SJCRH30 (cell line): ENCODE results near the gene GRIK3. TPM values are rescaled to one million over a fixed set of nuclear protein-coding genes. Genes with fewer than 3 reads are reported as not detected.

Source experiments
- DNase-seq, 2 experiments: peaks; one replicate each; pipeline ENCODE4 v3.0.0-alpha.2; 2015 to 2020
- H3K27ac ChIP-seq: fragments of 250-450 bp; sonication (Bioruptor Pico); 2 replicates; pipeline ENCODE4 v1.5.1; 2020; ENCODE audit warnings: mild to moderate bottlenecking, moderate library complexity
- H3K27me3 ChIP-seq: fragments of 250-450 bp; sonication (Bioruptor Pico); 2 replicates; pipeline ENCODE4 v1.5.1; 2020; ENCODE audit warnings: mild to moderate bottlenecking, moderate library complexity
- H3K36me3 ChIP-seq: fragments of 250-450 bp; sonication (Bioruptor Pico); 2 replicates; pipeline ENCODE4 v1.5.1; 2020; ENCODE audit warnings: mild to moderate bottlenecking, moderate library complexity
- H3K4me1 ChIP-seq: fragments of 250-450 bp; sonication (Bioruptor Pico); 2 replicates; pipeline ENCODE4 v1.5.1; 2020; ENCODE audit warnings: mild to moderate bottlenecking, moderate library complexity
- H3K4me3 ChIP-seq: fragments of 250-450 bp; sonication (Bioruptor Pico); 2 replicates; pipeline ENCODE4 v1.5.1; 2020; ENCODE audit warnings: mild to moderate bottlenecking, moderate library complexity
- H3K9me3 ChIP-seq: fragments of 250-450 bp; sonication (Bioruptor Pico); replicated peaks from 2 replicates; pipeline ENCODE4 v1.5.1; 2020; ENCODE audit warnings: mild to moderate bottlenecking, moderate library complexity
- total RNA-seq: library from RNA; depleted of rRNA; stranded (reverse); fragments of >200 nt; shearing (Covaris generic); gene quantifications from 2 replicates; pipeline ENCODE4 v1.2.3, GENCODE V29; 2014

The GRIK3 gene
- total RNA-seq, 1 experiment from 2014 or later = not detected

DNA sequence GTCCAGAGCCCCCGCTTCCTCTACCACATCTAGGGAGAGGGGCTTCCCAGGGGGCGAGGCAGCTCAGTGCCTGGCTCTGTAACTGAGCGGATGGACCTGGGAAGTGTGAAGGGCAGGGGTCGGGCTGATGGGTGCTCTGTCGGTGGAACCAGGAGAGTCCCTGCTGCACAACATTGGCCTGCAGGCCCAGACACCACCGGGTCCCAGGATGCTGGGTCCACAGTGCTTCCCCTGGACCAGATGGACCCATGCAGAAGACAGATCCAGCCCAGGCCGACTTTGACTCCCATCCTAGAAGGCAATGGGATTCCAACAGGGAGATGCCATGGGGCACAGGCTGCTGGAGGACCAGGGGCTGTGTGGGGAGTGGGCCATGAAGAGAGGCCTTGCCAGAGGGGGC lies 212.9 kb downstream of the GRIK3 start:
- H3K36me3 ChIP-seq = no peaks in the 10 kb centered on the region
- H3K4me1 ChIP-seq = no peaks in the 10 kb centered on the region
- peaks cover 30% of the 10 kb centered on the region for H3K27me3 ChIP-seq
- no peaks in the 10 kb centered on the region for H3K9me3 ChIP-seq
- DNase-seq = no peak
- H3K4me3 ChIP-seq = no peak overlapping the region
- H3K27ac ChIP-seq = no peak overlapping the region

DNA sequence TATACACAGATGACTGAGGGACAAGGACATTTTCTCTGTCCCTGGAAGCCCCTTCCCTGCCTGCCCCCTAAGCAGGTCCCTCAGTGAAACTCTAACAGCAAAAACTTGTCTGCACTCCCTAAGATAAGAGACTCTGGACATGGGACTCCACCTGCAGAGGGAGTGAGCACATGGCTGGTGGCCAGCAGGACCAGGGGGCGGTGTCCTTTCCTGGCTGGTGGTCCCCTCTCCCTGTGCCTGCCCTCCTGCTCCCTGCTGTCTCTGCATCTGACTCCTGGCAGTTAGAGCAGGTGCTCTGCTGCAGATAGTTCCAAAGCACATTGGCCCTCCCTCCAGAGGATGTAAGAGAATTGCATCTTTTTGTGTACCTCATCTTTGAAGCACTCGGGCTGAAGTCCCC lies 215.5 kb downstream of the GRIK3 start:
- no peaks in the 10 kb centered on the region for H3K4me1 ChIP-seq
- no peak overlapping the region for H3K27ac ChIP-seq
- H3K27me3 ChIP-seq = peaks cover 18% of the 10 kb centered on the region
- no peaks in the 10 kb centered on the region for H3K9me3 ChIP-seq
- no peaks in the 10 kb centered on the region for H3K36me3 ChIP-seq
- no peak overlapping the region for H3K4me3 ChIP-seq
- DNase-seq = no peak

GRCh38 chr1:36816348-36816747 lies 218.0 kb downstream of the GRIK3 start:
- Histone ChIP-seq H3K4me3 (no peak overlapping the region), H3K27ac (no peak overlapping the region), H3K36me3 (no peaks in the 10 kb centered on the region), H3K4me1 (no peaks in the 10 kb centered on the region), H3K27me3 (peaks cover 8% of the 10 kb centered on the region), H3K9me3 (no peaks in the 10 kb centered on the region)
- no peak for DNase-seq

- Histone ChIP-seq H3K4me3 (no peak overlapping the region), H3K4me1 (no peaks in the 10 kb centered on the region), H3K36me3 (no peaks in the 10 kb centered on the region), H3K27ac (no peak overlapping the region), H3K27me3 (peaks cover 12% of the 10 kb centered on the region), H3K9me3 (no peaks in the 10 kb centered on the region)
- DNase-seq = no peak
Observed at GRCh38 chr1:36814774-36815173, 219.5 kb downstream of the GRIK3 start.

DNA sequence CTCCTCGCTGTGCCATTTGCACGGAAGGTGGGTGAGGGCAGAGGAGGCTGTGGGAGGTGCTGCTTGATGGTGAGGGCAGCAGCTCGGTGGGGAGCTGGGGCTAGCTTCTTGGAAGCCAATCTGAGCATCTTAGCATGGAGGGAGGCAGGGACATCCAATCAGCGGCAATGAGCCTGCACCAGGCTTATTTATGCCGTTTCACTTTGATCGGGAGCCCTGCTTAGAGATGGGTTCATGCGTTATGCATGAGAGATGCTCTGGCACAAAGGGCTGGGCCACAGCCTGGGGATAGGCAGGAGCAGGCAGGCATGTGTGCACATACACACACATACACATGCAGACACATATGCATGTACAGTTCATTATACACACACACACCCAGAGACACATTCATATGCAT lies 220.2 kb downstream of the GRIK3 start:
- no peaks in the 10 kb centered on the region for H3K9me3 ChIP-seq
- no peaks in the 10 kb centered on the region for H3K4me1 ChIP-seq
- no peak overlapping the region for H3K4me3 ChIP-seq
- no peak for DNase-seq
- peaks cover 12% of the 10 kb centered on the region for H3K27me3 ChIP-seq
- no peak overlapping the region for H3K27ac ChIP-seq
- no peaks in the 10 kb centered on the region for H3K36me3 ChIP-seq

- H3K36me3 ChIP-seq = no peaks in the 10 kb centered on the region
- DNase-seq = peak; percentile 6 to 13
Observed at GRCh38 chr1:36807262-36807661, 227.1 kb downstream of the GRIK3 start.

DNA sequence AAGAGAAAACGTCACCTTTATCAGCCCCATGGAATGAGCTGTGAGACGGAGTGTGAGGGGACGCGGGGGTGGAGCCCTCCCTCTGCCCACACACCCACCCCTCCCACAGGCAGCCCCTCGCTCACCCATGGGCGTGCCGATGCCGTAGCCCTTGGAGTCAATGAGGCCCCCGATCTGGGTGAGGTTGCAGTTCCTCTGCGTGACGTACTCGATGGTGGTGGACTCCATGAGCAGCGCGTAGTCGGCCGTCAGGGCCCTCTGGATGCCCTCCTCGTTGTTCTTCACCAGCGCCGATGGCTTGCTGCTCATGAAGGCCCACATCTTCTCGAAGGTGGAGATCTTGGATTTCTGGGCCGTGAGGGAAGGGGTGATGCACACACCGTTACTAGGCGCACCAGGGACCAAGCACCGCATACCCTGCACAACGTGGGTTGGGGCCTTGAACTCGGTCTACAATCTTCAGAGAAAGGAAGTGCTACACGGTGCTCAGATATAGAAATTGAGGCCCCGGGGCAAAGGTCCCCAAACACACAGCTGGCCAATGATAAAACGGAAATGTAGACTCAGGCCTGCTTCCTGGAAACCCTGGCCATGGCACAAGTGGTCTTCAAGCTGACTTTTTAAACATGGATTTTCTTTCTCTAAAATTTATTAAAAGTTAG lies 228.2 kb downstream of the GRIK3 start:
- no peaks in the 10 kb centered on the region for H3K36me3 ChIP-seq
- H3K4me3 ChIP-seq = no peak overlapping the region
- no peaks in the 10 kb centered on the region for H3K4me1 ChIP-seq
- DNase-seq = no peak
- no peaks in the 10 kb centered on the region for H3K9me3 ChIP-seq
- peaks cover 25% of the 10 kb centered on the region; the same call in 1 of the 2 replicates for H3K27me3 ChIP-seq
- no peak overlapping the region for H3K27ac ChIP-seq

More at GRCh38 chr1:36807262-36807661, 227.1 kb downstream of the GRIK3 start:
- H3K4me1 ChIP-seq = no peaks in the 10 kb centered on the region
- no peaks in the 10 kb centered on the region for H3K9me3 ChIP-seq
- H3K27me3 ChIP-seq = peaks cover 18% of the 10 kb centered on the region; the same call in 1 of the 2 replicates
- no peak overlapping the region for H3K27ac ChIP-seq
- H3K4me3 ChIP-seq = no peak overlapping the region

DNA sequence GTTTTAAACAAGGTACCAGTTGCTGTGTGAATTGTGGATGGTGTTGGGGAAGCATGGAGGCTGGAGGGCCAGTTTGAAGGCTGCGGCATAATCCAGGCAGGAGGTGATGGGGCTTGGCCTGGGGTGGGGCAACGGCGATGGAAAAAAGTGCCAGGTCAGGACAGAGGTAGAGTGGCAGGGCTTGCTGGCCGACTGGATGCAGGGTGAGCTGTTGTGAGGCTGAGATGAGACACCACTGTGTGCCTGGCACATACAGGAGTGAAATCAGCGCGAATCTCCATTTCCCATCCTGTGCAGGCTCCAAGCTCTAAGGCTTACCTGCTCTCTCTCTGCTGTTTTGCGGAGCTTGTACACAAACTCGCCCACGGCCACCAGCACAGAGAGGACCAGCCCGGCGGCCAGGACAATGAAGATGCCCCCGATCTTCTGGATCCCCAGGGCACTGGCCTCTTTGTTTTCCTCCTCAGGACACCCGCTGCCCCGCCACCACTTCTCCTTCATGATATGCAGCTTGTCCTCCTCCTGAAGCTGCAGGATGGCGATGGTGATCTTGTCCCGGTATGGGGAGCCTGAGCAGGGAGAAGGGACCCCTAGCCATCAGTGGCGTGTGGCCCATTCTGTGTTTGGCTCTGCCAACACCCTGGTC lies 229.5 kb downstream of the GRIK3 start:
- no peaks in the 10 kb centered on the region for H3K9me3 ChIP-seq

GRCh38 chr1:36803868-36804570 lies 230.3 kb downstream of the GRIK3 start:
- no peak overlapping the region for H3K27ac ChIP-seq
- DNase-seq = no peak
- H3K36me3 ChIP-seq = no peaks in the 10 kb centered on the region
- H3K4me3 ChIP-seq = no peak overlapping the region
- H3K4me1 ChIP-seq = no peaks in the 10 kb centered on the region
- peaks cover 30% of the 10 kb centered on the region for H3K27me3 ChIP-seq
- H3K9me3 ChIP-seq = no peaks in the 10 kb centered on the region

More for the DNA sequence above, 229.5 kb downstream of the GRIK3 start:
- H3K27ac ChIP-seq = no peak overlapping the region
- no peak overlapping the region for H3K4me3 ChIP-seq
- no peaks in the 10 kb centered on the region for H3K4me1 ChIP-seq
- no peaks in the 10 kb centered on the region for H3K36me3 ChIP-seq
- H3K27me3 ChIP-seq = peaks cover 25% of the 10 kb centered on the region; the same call in 1 of the 2 replicates
- no peak for DNase-seq

- no peak overlapping the region for H3K27ac ChIP-seq
- no peak overlapping the region for H3K4me3 ChIP-seq
- no peaks in the 10 kb centered on the region for H3K36me3 ChIP-seq
- no peaks in the 10 kb centered on the region for H3K9me3 ChIP-seq
- peaks cover 32% of the 10 kb centered on the region for H3K27me3 ChIP-seq
- no peak for DNase-seq
- no peaks in the 10 kb centered on the region for H3K4me1 ChIP-seq
Observed at GRCh38 chr1:36802018-36802417, 232.3 kb downstream of the GRIK3 start.

- H3K27ac ChIP-seq = no peak overlapping the region
- H3K4me1 ChIP-seq = no peaks in the 10 kb centered on the region
- H3K36me3 ChIP-seq = no peaks in the 10 kb centered on the region
- H3K9me3 ChIP-seq = no peaks in the 10 kb centered on the region
- DNase-seq = no peak
- H3K27me3 ChIP-seq = peaks cover 19% of the 10 kb centered on the region
- H3K4me3 ChIP-seq = no peak overlapping the region
Observed at GRCh38 chr1:36797761-36798160, 236.6 kb downstream of the GRIK3 start.

DNA sequence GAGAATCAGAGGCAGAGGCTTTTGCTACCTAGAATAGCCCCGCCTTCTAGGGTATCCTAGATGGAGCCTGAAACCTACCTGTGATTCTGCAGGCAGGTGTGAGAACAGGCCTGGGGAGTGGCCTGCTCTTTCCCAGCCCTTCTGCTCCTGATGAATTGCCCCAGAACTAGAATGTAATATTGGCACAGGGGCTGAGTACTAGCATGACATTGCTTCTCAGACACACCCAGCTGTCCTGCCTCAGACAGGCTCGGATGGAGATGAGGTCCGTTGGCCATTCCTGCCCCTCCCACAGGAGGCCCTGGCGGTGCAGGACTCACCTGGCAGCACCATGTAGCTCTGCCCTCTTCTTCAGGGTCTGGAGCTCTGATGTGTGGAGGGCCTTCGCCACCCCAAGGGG lies 237.6 kb downstream of the GRIK3 start:
- no peaks in the 10 kb centered on the region for H3K9me3 ChIP-seq
- no peak overlapping the region for H3K4me3 ChIP-seq
- H3K4me1 ChIP-seq = no peaks in the 10 kb centered on the region
- DNase-seq = no peak
- H3K36me3 ChIP-seq = no peaks in the 10 kb centered on the region
- no peak overlapping the region for H3K27ac ChIP-seq
- H3K27me3 ChIP-seq = peaks cover 15% of the 10 kb centered on the region

GRCh38 chr1:36796106-36796590 lies 238.2 kb downstream of the GRIK3 start:
- no peaks in the 10 kb centered on the region for H3K9me3 ChIP-seq
- no peaks in the 10 kb centered on the region for H3K4me1 ChIP-seq
- peaks cover 11% of the 10 kb centered on the region for H3K27me3 ChIP-seq
- H3K27ac ChIP-seq = no peak overlapping the region
- no peaks in the 10 kb centered on the region for H3K36me3 ChIP-seq
- H3K4me3 ChIP-seq = no peak overlapping the region
- peak in 1 of 2 experiments; percentile 9 for DNase-seq

- Histone ChIP-seq H3K27ac (no peak overlapping the region), H3K27me3 (peaks cover 6% of the 10 kb centered on the region)
Observed at GRCh38 chr1:36794460-36794859, 239.9 kb downstream of the GRIK3 start.

DNA sequence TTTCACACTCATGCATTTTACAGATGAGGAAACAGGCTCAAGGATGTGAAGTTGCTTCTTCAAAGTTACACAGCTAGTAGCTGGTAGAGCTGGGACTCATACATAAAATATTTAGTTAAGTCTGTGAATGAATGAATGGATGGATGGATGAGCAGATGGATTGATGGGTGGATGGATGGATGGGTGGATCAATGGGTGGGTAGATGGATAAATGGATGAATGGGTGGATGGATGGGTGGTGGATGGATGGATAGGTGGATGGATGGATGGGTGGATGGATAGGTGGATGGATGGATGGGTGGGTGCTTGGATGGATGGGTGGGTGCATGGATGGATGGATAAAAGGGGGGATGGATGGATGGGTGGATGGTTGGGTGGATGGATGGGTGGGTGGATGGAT lies 240.9 kb downstream of the GRIK3 start:
- Histone ChIP-seq H3K4me3 (no peak overlapping the region), H3K4me1 (no peaks in the 10 kb centered on the region), H3K36me3 (no peaks in the 10 kb centered on the region), H3K27ac (no peak overlapping the region), H3K27me3 (no peaks in the 10 kb centered on the region; the same call in none of the 2 replicates), H3K9me3 (no peaks in the 10 kb centered on the region)
- DNase-seq = no peak

More at GRCh38 chr1:36794460-36794859, 239.9 kb downstream of the GRIK3 start:
- DNase-seq = no peak
- no peaks in the 10 kb centered on the region for H3K4me1 ChIP-seq
- H3K4me3 ChIP-seq = no peak overlapping the region
- H3K36me3 ChIP-seq = no peaks in the 10 kb centered on the region
- H3K9me3 ChIP-seq = no peaks in the 10 kb centered on the region
